Gastrocnemius medialis (tissue), 4 donors: Measurements from ENCODE around the gene PRKD1. TPM values are rescaled to one million over a fixed set of nuclear protein-coding genes. Genes with fewer than 3 reads are reported as not detected.

Experiments
- ATAC-seq, 2 donors: fragments of 150-250 bp; one replicate each; pipeline ENCODE4 v1.9.1; 2016
- DNase-seq, 2 donors: peaks; one replicate each; pipeline ENCODE4 v3.0.0-alpha.2; 2019
- H3K27ac ChIP-seq, 4 donors: fragments of 200-600 bp; sonication (generic); 1 replicate in 1 of 4; 2 replicates in 3 of 4; pipeline ENCODE4 v1.5.1; 2016 to 2018; ENCODE audit warnings: mild to moderate bottlenecking in 2 of 4, moderate library complexity in 1 of 4
- H3K27me3 ChIP-seq, 3 donors: fragments of 200-600 bp; sonication (generic) in 2 of 3; 1 replicate in 1 of 3; 2 replicates in 2 of 3; pipeline versions ENCODE4 v1.5.1 to v1.6.0; 2016 to 2019; ENCODE audit warnings: mild to moderate bottlenecking in 1 of 3, moderate library complexity in 1 of 3
- H3K36me3 ChIP-seq, 2 donors: fragments of 200-600 bp; sonication (generic) in 1 of 2; one replicate each; pipeline ENCODE4 v1.5.1; 2017 to 2018
- H3K4me1 ChIP-seq, 2 donors: fragments of 200-600 bp; sonication (generic) in 1 of 2; one replicate each; pipeline ENCODE4 v1.5.1; 2016 to 2017; ENCODE audit warnings: mild to moderate bottlenecking in 2 of 2
- H3K4me3 ChIP-seq, 4 donors: fragments of 200-600 bp; sonication (generic) in 3 of 4; 1 replicate in 1 of 4; 2 replicates in 3 of 4; pipeline ENCODE4 v1.5.1; 2016 to 2019; ENCODE audit warnings: mild to moderate bottlenecking in 2 of 4
- H3K9me3 ChIP-seq, 3 donors: fragments of 200-600 bp; sonication (generic) in 2 of 3; 1 replicate in 1 of 3; 2 replicates in 2 of 3; pipeline ENCODE4 v1.5.1; 2016 to 2019
- CTCF ChIP-seq, 5 experiments: fragments of 450-650 bp in 3 of 5; fragments of 200-600 bp in 2 of 5; sonication (generic) in 2 of 5; IDR thresholded peaks in 4 of 5; conservative IDR thresholded peaks in 1 of 5; 1 replicate in 4 of 5; 2 replicates in 1 of 5; pipeline ENCODE4 v1.5.1; 2016 to 2019; ENCODE audit warnings: antibody characterized with exemption in 5 of 5, mild to moderate bottlenecking in 3 of 5, moderate library complexity in 3 of 5
- POLR2A ChIP-seq, 2 donors: fragments of 450-650 bp; IDR thresholded peaks; one replicate each; pipeline ENCODE4 v1.6.1; 2017; ENCODE audit warnings: antibody characterized with exemption in 2 of 2, mild to moderate bottlenecking in 2 of 2, moderate library complexity in 2 of 2
- in situ Hi-C, 4 donors: fragments of 200-750 bp; cut with MboI; loops; one replicate each; pipeline versions ENCODE4 v1.15.0 to v1.8.0; 2017; ENCODE audit warnings: low sequenced_read_pairs in 4 of 4
- intact Hi-C: fragments of 100-400 bp; cut with DNase I; formaldehyde crosslinking; loops from one replicate; pipeline ENCODE4 v1.15.1; 2023; ENCODE audit warnings: low total_unique reads
- total RNA-seq, 4 donors: library from RNA; depleted of rRNA; stranded (reverse); fragments of >200 nt; gene quantifications; one replicate each; pipeline versions ENCODE4 v1.1.0 to v1.2.3, GENCODE V29; 2016

The PRKD1 gene
- total RNA-seq, 4 donors from 2014 or later = 1.5 to 4.1 (median 1.7) TPM

GRCh38 chr14:29820785-29821184 lies 106.9 kb downstream of the PRKD1 start:
- Histone ChIP-seq H3K27ac (no peak overlapping the region), H3K9me3 (no peaks in the 10 kb centered on the region), H3K36me3 (no peaks in the 10 kb centered on the region), H3K4me3 (no peak overlapping the region), H3K4me1 (peaks cover 0 to 6% of the 10 kb centered on the region in 2 donors), H3K27me3 (no peaks in the 10 kb centered on the region)
- DNase-seq = no peak
- no peak for ATAC-seq
- TF ChIP-seq CTCF (IDR thresholded peaks at IDR 0.05 in 4 of 5, conservative IDR thresholded peaks at IDR 0.05 in 1 of 5) (no peak), POLR2A (IDR thresholded peaks at IDR 0.05) (no peak)
- in situ Hi-C loops = no loop called here
- intact Hi-C loops = no loop called here

GRCh38 chr14:29817767-29818405 lies 109.8 kb downstream of the PRKD1 start:
- Histone ChIP-seq H3K9me3 (no peaks in the 10 kb centered on the region), H3K4me3 (no peak overlapping the region), H3K36me3 (no peaks in the 10 kb centered on the region), H3K27me3 (no peaks in the 10 kb centered on the region), H3K4me1 (peaks cover 0 to 6% of the 10 kb centered on the region in 2 donors), H3K27ac (no peak overlapping the region)
- in situ Hi-C loops (no loop called here), intact Hi-C loops (no loop called here)
- TF ChIP-seq CTCF (IDR thresholded peaks at IDR 0.05 in 4 of 5, conservative IDR thresholded peaks at IDR 0.05 in 1 of 5) = no peak
- TF ChIP-seq POLR2A (IDR thresholded peaks at IDR 0.05) = no peak
- no peak for DNase-seq
- no peak for ATAC-seq

- no peak for DNase-seq
- in situ Hi-C loops = no loop called here
- TF ChIP-seq POLR2A (IDR thresholded peaks at IDR 0.05) = no peak
- no peak for TF ChIP-seq CTCF (IDR thresholded peaks at IDR 0.05 in 4 of 5, conservative IDR thresholded peaks at IDR 0.05 in 1 of 5)
- ATAC-seq = no peak
- Histone ChIP-seq H3K27ac (no peak overlapping the region), H3K4me3 (no peak overlapping the region), H3K4me1 (peaks cover 0 to 6% of the 10 kb centered on the region in 2 donors), H3K9me3 (no peaks in the 10 kb centered on the region), H3K27me3 (no peaks in the 10 kb centered on the region), H3K36me3 (no peaks in the 10 kb centered on the region)
- intact Hi-C loops = no loop called here
These were observed 112.5 kb downstream of the PRKD1 start for GRCh38 chr14:29815016-29815674.

GRCh38 chr14:29814156-29815015 lies 113.3 kb downstream of the PRKD1 start:
- Histone ChIP-seq H3K9me3 (no peaks in the 10 kb centered on the region), H3K4me3 (no peak overlapping the region), H3K4me1 (peaks cover 0 to 7% of the 10 kb centered on the region in 2 donors), H3K27ac (no peak overlapping the region), H3K36me3 (no peaks in the 10 kb centered on the region), H3K27me3 (no peaks in the 10 kb centered on the region)
- intact Hi-C loops = no loop called here
- in situ Hi-C loops = no loop called here
- TF ChIP-seq POLR2A (IDR thresholded peaks at IDR 0.05) (no peak), CTCF (IDR thresholded peaks at IDR 0.05 in 4 of 5, conservative IDR thresholded peaks at IDR 0.05 in 1 of 5) (no peak)
- DNase-seq = no peak
- ATAC-seq = no peak
